H9 (cell line): ENCODE results near the gene ZAP70. TPM values are rescaled to one million over a fixed set of nuclear protein-coding genes. Genes with fewer than 3 reads are reported as not detected.

ENCODE experiments used
- DNase-seq: peaks from one replicate; pipeline ENCODE4 v3.0.0-alpha.2; 2017
- H2AFZ ChIP-seq: one replicate; pipeline ENCODE4 v1.6.1; 2013; ENCODE audit warnings: mild to moderate bottlenecking, low read length, control low read depth, moderate library complexity
- H2AK5ac ChIP-seq: 2 replicates; pipeline ENCODE4 v1.6.1; 2013; ENCODE audit warnings: low read length, control low read depth, mixed read lengths; ENCODE audit not compliant: insufficient read length
- H2BK120ac ChIP-seq: one replicate; pipeline ENCODE4 v1.6.1; 2013; ENCODE audit warnings: low read depth, mild to moderate bottlenecking, low read length, control low read depth, inconsistent platforms; ENCODE audit not compliant: poor library complexity, severe bottlenecking
- H2BK12ac ChIP-seq: 2 replicates; pipeline ENCODE4 v1.6.1; 2013; ENCODE audit warnings: low read length, control low read depth, mixed read lengths, low read depth; ENCODE audit not compliant: insufficient read length
- H2BK15ac ChIP-seq: 2 replicates; pipeline ENCODE4 v1.6.1; 2013; ENCODE audit warnings: low read depth, low read length, control low read depth
- H2BK20ac ChIP-seq: one replicate; pipeline ENCODE4 v1.6.1; 2013; ENCODE audit warnings: low read depth, mild to moderate bottlenecking, low read length, control low read depth, inconsistent platforms; ENCODE audit not compliant: poor library complexity, severe bottlenecking
- H2BK5ac ChIP-seq: 2 replicates; pipeline ENCODE4 v1.6.1; 2013; ENCODE audit warnings: low read length, control low read depth, mixed read lengths; ENCODE audit not compliant: insufficient read length
- H3K14ac ChIP-seq: 2 replicates; pipeline ENCODE4 v1.6.1; 2013; ENCODE audit warnings: low read length, control low read depth; ENCODE audit not compliant: insufficient read depth
- H3K18ac ChIP-seq: 2 replicates; pipeline ENCODE4 v1.6.1; 2013; ENCODE audit warnings: low read depth, mild to moderate bottlenecking, mixed read lengths, low read length, control low read depth; ENCODE audit not compliant: insufficient read length
- H3K23ac ChIP-seq: 2 replicates; pipeline ENCODE4 v1.6.1; 2013; ENCODE audit warnings: low read length, control low read depth, mixed read lengths, low read depth; ENCODE audit not compliant: insufficient read length
- H3K23me2 ChIP-seq: 2 replicates; pipeline ENCODE4 v1.6.1; 2013; ENCODE audit warnings: low read depth, mild to moderate bottlenecking, mixed read lengths, low read length, control low read depth; ENCODE audit not compliant: insufficient read length, poor library complexity, severe bottlenecking
- H3K27ac ChIP-seq: 2 replicates; pipeline ENCODE4 v1.5.1; 2013; ENCODE audit warnings: low read length, control low read depth, mixed read lengths, low read depth; ENCODE audit not compliant: insufficient read length
- H3K27me3 ChIP-seq: 2 replicates; pipeline ENCODE4 v1.6.1; 2013; ENCODE audit warnings: low read length, control low read depth, inconsistent platforms; ENCODE audit not compliant: insufficient read depth
- H3K4ac ChIP-seq: 2 replicates; pipeline ENCODE4 v1.6.1; 2013; ENCODE audit warnings: low read depth, mild to moderate bottlenecking, control low read depth, inconsistent platforms, low read length, moderate library complexity
- H3K4me1 ChIP-seq: 2 replicates; pipeline ENCODE4 v1.6.1; 2013; ENCODE audit warnings: low read length, control low read depth, inconsistent platforms; ENCODE audit not compliant: insufficient read depth
- H3K4me2 ChIP-seq: 2 replicates; pipeline ENCODE4 v1.6.1; 2013; ENCODE audit warnings: low read length, control low read depth, mixed read lengths; ENCODE audit not compliant: insufficient read length, insufficient read depth
- H3K56ac ChIP-seq: 2 replicates; pipeline ENCODE4 v1.6.1; 2013; ENCODE audit warnings: low read depth, mild to moderate bottlenecking, mixed read lengths, low read length, control low read depth; ENCODE audit not compliant: insufficient read length
- H3K79me1 ChIP-seq: 2 replicates; pipeline ENCODE4 v1.6.1; 2013; ENCODE audit warnings: low read depth, mild to moderate bottlenecking, moderate library complexity, low read length, control low read depth, inconsistent platforms; ENCODE audit not compliant: insufficient read depth, poor library complexity, severe bottlenecking
- H3K79me2 ChIP-seq: 2 replicates; pipeline ENCODE4 v1.6.1; 2013; ENCODE audit warnings: low read length, control low read depth, inconsistent platforms; ENCODE audit not compliant: insufficient read depth
- H3K9ac ChIP-seq: 2 replicates; pipeline ENCODE4 v1.6.1; 2013; ENCODE audit warnings: low read length, control low read depth, mixed read lengths; ENCODE audit not compliant: insufficient read length; ENCODE audit errors: extremely low read depth
- H3K9me3 ChIP-seq: one replicate; pipeline ENCODE4 v1.6.1; 2013; ENCODE audit warnings: low read depth, low read length, inconsistent platforms; ENCODE audit not compliant: control insufficient read depth
- H3T11ph ChIP-seq: one replicate; pipeline ENCODE4 v1.6.1; 2013; ENCODE audit warnings: mild to moderate bottlenecking, low read length, control low read depth, inconsistent platforms
- H4K20me1 ChIP-seq: one replicate; pipeline ENCODE4 v1.6.1; 2013; ENCODE audit not compliant: control insufficient read depth, insufficient read length, insufficient read depth
- H4K5ac ChIP-seq: 2 replicates; pipeline ENCODE4 v1.6.1; 2013; ENCODE audit warnings: low read depth, mild to moderate bottlenecking, mixed read lengths, low read length, control low read depth; ENCODE audit not compliant: insufficient read length
- H4K8ac ChIP-seq: replicated peaks from 2 replicates; pipeline ENCODE4 v1.6.1; 2013; ENCODE audit warnings: low read length, control low read depth, mixed read lengths, low read depth; ENCODE audit not compliant: insufficient read length
- H4K91ac ChIP-seq: 2 replicates; pipeline ENCODE4 v1.6.1; 2013; ENCODE audit warnings: low read depth, mild to moderate bottlenecking, moderate library complexity, mixed read lengths, low read length, control low read depth; ENCODE audit not compliant: insufficient read length
- H3K27ac Mint-ChIP-seq, 3 experiments: 2 replicates in 2 of 3; 3 replicates in 1 of 3; pipeline ENCODE4 v1.8.0; 2020 to 2021; ENCODE audit warnings: mixed read lengths in 3 of 3, mild to moderate bottlenecking in 1 of 3, moderate library complexity in 1 of 3
- H3K27me3 Mint-ChIP-seq: 2 replicates; pipeline ENCODE4 v1.8.0; 2021; ENCODE audit warnings: low read depth, mild to moderate bottlenecking, moderate library complexity, mixed read lengths
- H3K36me3 Mint-ChIP-seq, 3 experiments: 2 replicates in 2 of 3; 3 replicates in 1 of 3; pipeline ENCODE4 v1.8.0; 2020 to 2021; ENCODE audit warnings: low read depth in 3 of 3, mixed read lengths in 3 of 3; ENCODE audit not compliant: insufficient read depth in 1 of 3
- H3K4me1 Mint-ChIP-seq, 2 experiments: 2 replicates each; pipeline ENCODE4 v1.8.0; 2020; ENCODE audit warnings: mixed read lengths in 2 of 2
- H3K4me3 Mint-ChIP-seq, 2 experiments: 2 replicates in 1 of 2; 3 replicates in 1 of 2; pipeline ENCODE4 v1.8.0; 2020 to 2021; ENCODE audit warnings: mild to moderate bottlenecking in 2 of 2, mixed read lengths in 2 of 2, moderate library complexity in 1 of 2
- H3K9me3 Mint-ChIP-seq, 2 experiments: 2 replicates in 1 of 2; 3 replicates in 1 of 2; pipeline ENCODE4 v1.8.0; 2020; ENCODE audit warnings: mild to moderate bottlenecking in 2 of 2, mixed read lengths in 2 of 2, moderate library complexity in 1 of 2
- WGBS: extraction: QIAGEN DNeasy Blood & Tissue Kit; methylation state at CpG from one replicate; pipeline ENCODE4 v1.1.7; 2013; ENCODE audit warnings: missing lambda C conversion rate, low lambda C conversion rate, mixed read lengths; ENCODE audit not compliant: insufficient read length; ENCODE audit errors: extremely low coverage; 5-methylcytosine and 5-hydroxymethylcytosine counted together
- total RNA-seq: library from RNA; stranded (reverse); gene quantifications from 2 replicates; pipeline ENCODE4 v1.2.1, GENCODE V29; 2021
- TF ChIP-seq, protein P1 (sequence below): fragments of 200-600 bp; sonication (generic); conservative IDR thresholded peaks from 3 replicates; pipeline ENCODE4 v1.8.0; 2021; ENCODE audit warnings: antibody characterized with exemption, mild to moderate bottlenecking

The ZAP70 gene
- total RNA-seq, 1 experiment from 2014 or later, result 0.24 TPM

DNA sequence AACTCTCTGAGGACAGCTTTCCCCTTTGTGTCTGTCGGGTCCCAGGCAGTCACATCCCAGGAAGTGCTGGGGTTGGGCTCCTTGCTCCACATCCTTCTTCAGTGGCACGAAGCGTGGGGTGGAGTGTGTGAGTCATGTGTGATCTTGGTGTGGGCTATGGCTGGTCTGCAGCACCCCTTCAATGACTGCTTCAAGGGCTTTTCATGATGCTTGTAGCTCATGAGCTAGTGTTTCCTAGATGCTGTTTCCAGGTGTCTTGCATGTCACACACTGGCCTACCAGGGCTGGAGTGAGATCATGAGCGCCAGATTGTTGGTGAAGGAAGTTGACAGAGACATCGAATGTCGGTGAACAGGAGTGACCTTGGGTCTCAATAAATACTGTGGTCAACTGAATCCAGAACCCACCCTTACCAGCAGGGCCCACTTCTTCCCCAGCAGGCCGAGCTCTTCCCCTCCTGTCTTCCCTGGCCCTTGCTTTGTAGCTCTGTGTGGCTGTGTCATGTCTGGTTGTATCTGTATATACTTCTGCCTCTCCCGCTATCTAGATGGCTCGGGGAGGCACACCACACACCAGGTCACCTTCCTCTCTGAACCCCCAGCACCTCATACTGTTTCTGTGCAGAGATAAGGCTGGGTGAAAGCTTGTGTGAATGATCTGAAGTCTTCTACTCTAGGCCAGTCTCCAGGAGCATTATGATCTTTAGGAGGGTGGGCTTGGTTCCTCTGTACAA lies 40.0 kb upstream of the ZAP70 start:
- Histone ChIP-seq H3K79me1 (no peaks in the 10 kb centered on the region), H3K27ac (no peak overlapping the region), H3K56ac (no peak overlapping the region), H3K9me3 (no peaks in the 10 kb centered on the region), H2BK120ac (no peak overlapping the region), H3K79me2 (no peaks in the 10 kb centered on the region), H3K9ac (no peak overlapping the region), H3K14ac (no peak overlapping the region), H3K23ac (no peak overlapping the region), H2BK5ac (no peak overlapping the region), H3K18ac (no peak overlapping the region), H2BK15ac (no peak overlapping the region), H3K23me2 (no peaks in the 10 kb centered on the region), H4K5ac (no peak overlapping the region), H2AFZ (no peak overlapping the region), H3K27me3 (no peaks in the 10 kb centered on the region; the same call in 1 of the 2 replicates), H4K8ac (peak overlapping the region; percentile 86), H2BK12ac (no peak overlapping the region), H3K4ac (no peak overlapping the region), H4K91ac (no peak overlapping the region), H4K20me1 (no peaks in the 10 kb centered on the region), H3T11ph (no peak overlapping the region), H3K4me1 (no peaks in the 10 kb centered on the region), H3K4me2 (no peak overlapping the region), H2AK5ac (no peak overlapping the region), H2BK20ac (no peak overlapping the region)
- Mint-ChIP-seq H3K9me3 (peaks cover 5 to 12% of the 10 kb centered on the region in 2 experiments; a peak in 2 of 5 replicates), H3K4me1 (peaks cover 6 to 10% of the 10 kb centered on the region in 2 experiments), H3K27ac (peak overlapping the region in 1 of 3 experiments; percentile 20; a peak in 2 of 7 replicates), H3K36me3 (peaks cover 0 to 17% (median 2%) of the 10 kb centered on the region in 3 experiments; a peak in 2 of 7 replicates), H3K4me3 (no peak overlapping the region), H3K27me3 (no peaks in the 10 kb centered on the region)
- DNase-seq, result no peak
- TF ChIP-seq, protein P1, sequence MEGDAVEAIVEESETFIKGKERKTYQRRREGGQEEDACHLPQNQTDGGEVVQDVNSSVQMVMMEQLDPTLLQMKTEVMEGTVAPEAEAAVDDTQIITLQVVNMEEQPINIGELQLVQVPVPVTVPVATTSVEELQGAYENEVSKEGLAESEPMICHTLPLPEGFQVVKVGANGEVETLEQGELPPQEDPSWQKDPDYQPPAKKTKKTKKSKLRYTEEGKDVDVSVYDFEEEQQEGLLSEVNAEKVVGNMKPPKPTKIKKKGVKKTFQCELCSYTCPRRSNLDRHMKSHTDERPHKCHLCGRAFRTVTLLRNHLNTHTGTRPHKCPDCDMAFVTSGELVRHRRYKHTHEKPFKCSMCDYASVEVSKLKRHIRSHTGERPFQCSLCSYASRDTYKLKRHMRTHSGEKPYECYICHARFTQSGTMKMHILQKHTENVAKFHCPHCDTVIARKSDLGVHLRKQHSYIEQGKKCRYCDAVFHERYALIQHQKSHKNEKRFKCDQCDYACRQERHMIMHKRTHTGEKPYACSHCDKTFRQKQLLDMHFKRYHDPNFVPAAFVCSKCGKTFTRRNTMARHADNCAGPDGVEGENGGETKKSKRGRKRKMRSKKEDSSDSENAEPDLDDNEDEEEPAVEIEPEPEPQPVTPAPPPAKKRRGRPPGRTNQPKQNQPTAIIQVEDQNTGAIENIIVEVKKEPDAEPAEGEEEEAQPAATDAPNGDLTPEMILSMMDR, result no peak
- WGBS, result no CpG with 5 or more reads among the region's 9 CpGs
